ENCODE data around the gene PRUNE2.
A peak's percentile ranks its signal among the peaks of the same experiment; 100 is the strongest.

Gene PRUNE2

GRCh38 chr9:76691517-76692313 is 214.2 kb downstream of the PRUNE2 start:
- peak in 2 of 3 donors; percentile 28 to 29 for DNase-seq

GRCh38 chr9:76690973-76691370 is 214.9 kb downstream of the PRUNE2 start:
- DNase-seq, result no peak

- no peak for DNase-seq
Measured at GRCh38 chr9:76690246-76690972, 215.5 kb downstream of the PRUNE2 start.

- peak in 2 of 3 donors; percentile 7 to 38 for DNase-seq
Measured at GRCh38 chr9:76688471-76689238, 217.3 kb downstream of the PRUNE2 start.

GRCh38 chr9:76687861-76688391 is 218.0 kb downstream of the PRUNE2 start:
- DNase-seq, result peak; percentile 57 to 79 (median 67)

GRCh38 chr9:76686756-76687155 is 219.2 kb downstream of the PRUNE2 start:
- DNase-seq, result no peak

- DNase-seq, result no peak
Measured at GRCh38 chr9:76684213-76684612, 221.7 kb downstream of the PRUNE2 start.

GRCh38 chr9:76681556-76681955 is 224.4 kb downstream of the PRUNE2 start:
- DNase-seq, result no peak

- peak in 2 of 3 donors; percentile 6 to 37 for DNase-seq
Measured at GRCh38 chr9:76680716-76681425, 225.0 kb downstream of the PRUNE2 start.

- DNase-seq, result no peak
Measured at GRCh38 chr9:76677481-76678055, 228.3 kb downstream of the PRUNE2 start.

GRCh38 chr9:76676857-76677256 is 229.1 kb downstream of the PRUNE2 start:
- DNase-seq, result no peak

- no peak for DNase-seq
Measured at GRCh38 chr9:76667521-76667957, 238.4 kb downstream of the PRUNE2 start.

GRCh38 chr9:76665966-76666365 is 239.9 kb downstream of the PRUNE2 start:
- DNase-seq, result peak in 2 of 3 donors; percentile 30 to 31

GRCh38 chr9:76665458-76665857 is 240.5 kb downstream of the PRUNE2 start:
- no peak for DNase-seq

GRCh38 chr9:76664120-76664519 is 241.8 kb downstream of the PRUNE2 start:
- no peak for DNase-seq

GRCh38 chr9:76662476-76663281 is 243.2 kb downstream of the PRUNE2 start:
- peak in 1 of 3 donors; percentile 20 for DNase-seq

- DNase-seq, result peak; percentile 45 to 76 (median 68)
Measured at GRCh38 chr9:76658510-76659231, 247.2 kb downstream of the PRUNE2 start.

GRCh38 chr9:76657265-76657664 is 248.6 kb downstream of the PRUNE2 start:
- no peak for DNase-seq

GRCh38 chr9:76655971-76656370 is 249.9 kb downstream of the PRUNE2 start:
- DNase-seq, result no peak

- peak; percentile 54 to 65 (median 60) for DNase-seq
Measured at GRCh38 chr9:76655121-76655541, 250.8 kb downstream of the PRUNE2 start.

Measured in suppressor macrophage treated with lipopolysaccharide for 1 hour (primary cell).